Endothelial cell (in vitro differentiated cells): Measurements from ENCODE around the gene MED15. TPM values are rescaled to one million over a fixed set of nuclear protein-coding genes. Genes with fewer than 3 reads are reported as not detected.

ENCODE experiments used
- DNase-seq: peaks from one replicate; pipeline ENCODE4 v3.0.0; 2021; ENCODE audit warnings: low spot score
- H3K27ac Mint-ChIP-seq: one replicate; pipeline ENCODE4 v1.8.0; 2021; ENCODE audit warnings: mixed read lengths, inconsistent platforms; ENCODE audit not compliant: unreplicated experiment
- H3K27me3 Mint-ChIP-seq: one replicate; pipeline ENCODE4 v1.8.0; 2021; ENCODE audit warnings: mild to moderate bottlenecking, moderate library complexity, mixed read lengths, inconsistent platforms; ENCODE audit not compliant: unreplicated experiment
- H3K36me3 Mint-ChIP-seq: one replicate; pipeline ENCODE4 v1.8.0; 2021; ENCODE audit warnings: mild to moderate bottlenecking, low read depth, mixed read lengths, inconsistent platforms; ENCODE audit not compliant: unreplicated experiment
- H3K4me1 Mint-ChIP-seq: one replicate; pipeline ENCODE4 v1.8.0; 2021; ENCODE audit warnings: mild to moderate bottlenecking, mixed read lengths, inconsistent platforms; ENCODE audit not compliant: unreplicated experiment
- H3K4me3 Mint-ChIP-seq: one replicate; pipeline ENCODE4 v1.8.0; 2021; ENCODE audit warnings: mild to moderate bottlenecking, mixed read lengths, inconsistent platforms; ENCODE audit not compliant: unreplicated experiment
- H3K9me3 Mint-ChIP-seq: one replicate; pipeline ENCODE4 v1.8.0; 2021; ENCODE audit warnings: mixed read lengths, inconsistent platforms; ENCODE audit not compliant: unreplicated experiment
- CTCF ChIP-seq: fragments of 200-600 bp; sonication (generic); IDR thresholded peaks from one replicate; pipeline ENCODE4 v1.5.0; 2021; ENCODE audit warnings: antibody characterized with exemption; ENCODE audit not compliant: unreplicated experiment
- total RNA-seq: library from RNA; stranded (reverse); fragmentation: NEBNext Ultra II Directional; extraction: Animal tissue kit (Norgen Biotek cat#: 25700); gene quantifications from one replicate; pipeline ENCODE4 v1.2.1, GENCODE V29; 2021; ENCODE audit not compliant: unreplicated experiment

Gene MED15
- total RNA-seq, 1 donor from 2014 or later, result 165 TPM

- H3K9me3 Mint-ChIP-seq, result no peaks in the 10 kb centered on the region
- peak overlapping the region; percentile 19 for H3K4me3 Mint-ChIP-seq
- H3K27ac Mint-ChIP-seq, result no peak overlapping the region
- H3K36me3 Mint-ChIP-seq, result peaks cover 28% of the 10 kb centered on the region
- H3K27me3 Mint-ChIP-seq, result peaks cover 5% of the 10 kb centered on the region
- no peak for DNase-seq
- peaks cover 19% of the 10 kb centered on the region for H3K4me1 Mint-ChIP-seq
- no peak for TF ChIP-seq CTCF
Observed at GRCh38 chr22:20548806-20549205, 41.4 kb downstream of the MED15 start.

- peaks cover 27% of the 10 kb centered on the region for H3K36me3 Mint-ChIP-seq
- H3K27ac Mint-ChIP-seq, result peak overlapping the region; percentile 30
- H3K27me3 Mint-ChIP-seq, result peaks cover 5% of the 10 kb centered on the region
- no peak for TF ChIP-seq CTCF
- peaks cover 19% of the 10 kb centered on the region for H3K4me1 Mint-ChIP-seq
- H3K4me3 Mint-ChIP-seq, result peak overlapping the region; percentile 19
- no peak for DNase-seq
- no peaks in the 10 kb centered on the region for H3K9me3 Mint-ChIP-seq
Observed at GRCh38 chr22:20549232-20549841, 41.9 kb downstream of the MED15 start.

- no peak for TF ChIP-seq CTCF
- Mint-ChIP-seq H3K27me3 (peaks cover 5% of the 10 kb centered on the region), H3K4me1 (peaks cover 19% of the 10 kb centered on the region), H3K27ac (peak overlapping the region; percentile 30), H3K4me3 (no peak overlapping the region), H3K36me3 (peaks cover 30% of the 10 kb centered on the region), H3K9me3 (no peaks in the 10 kb centered on the region)
- no peak for DNase-seq
Observed at GRCh38 chr22:20550057-20550817, 42.8 kb downstream of the MED15 start.

- Mint-ChIP-seq H3K4me3 (no peak overlapping the region), H3K9me3 (no peaks in the 10 kb centered on the region), H3K27ac (peak overlapping the region; percentile 72), H3K4me1 (peaks cover 19% of the 10 kb centered on the region), H3K36me3 (peaks cover 34% of the 10 kb centered on the region), H3K27me3 (peaks cover 5% of the 10 kb centered on the region)
- DNase-seq, result no peak
- TF ChIP-seq CTCF, result no peak
Observed at GRCh38 chr22:20550851-20551744, 43.7 kb downstream of the MED15 start.
